HCT116 (cell line): ENCODE results near the gene TCFL5. TPM values are rescaled to one million over a fixed set of nuclear protein-coding genes. Genes with fewer than 3 reads are reported as not detected.

Source experiments
- ATAC-seq: fragments of 200-7000 bp; cut with Tn5 transposase; 2 replicates; pipeline ENCODE4 v1.9.1; 2020; ENCODE audit warnings: mild to moderate bottlenecking, moderate library complexity
- BruUV-seq: library from RNA; stranded (reverse); fragments of 400-500 nt; replicated peaks from 2 replicates; lab custom pipeline; 2021; lab: Mats Ljungman, UMichigan
- CTCF ChIA-PET: fragments of 300-600 bp; sonication (Branson Sonifier 250); formaldehyde crosslinking; loops from one replicate; lab custom pipeline; 2021; ENCODE audit warnings: antibody characterized with exemption; lab: Charles Lee
- POLR2A ChIA-PET: fragments of 300-600, 350-600 bp; sonication (Branson Sonifier 250); formaldehyde crosslinking; loops from one replicate; lab custom pipeline; 2021; ENCODE audit warnings: antibody characterized with exemption; lab: Charles Lee
- RAD21 ChIA-PET, 2 experiments: fragments of 300-600 bp; sonication (Branson Sonifier 250); formaldehyde crosslinking; loops; one replicate each; lab custom pipeline; 2023; ENCODE audit warnings: low total read pairs in 2 of 2; ENCODE audit not compliant: uncharacterized antibody in 2 of 2, unreplicated experiment in 2 of 2, low non-redundant PET in 1 of 2; lab: Charles Lee
- DNase-seq: peaks from one replicate; pipeline ENCODE4 v3.0.0-alpha.2; 2010; ENCODE audit warnings: low read depth, low spot score
- H2AFZ ChIP-seq: fragments of 200-600 bp; shearing (Covaris generic), sonication (generic); 2 replicates; pipeline ENCODE4 v1.6.1; 2017; ENCODE audit warnings: low read depth, mixed run types, mixed read lengths, antibody characterized with exemption, low read length; ENCODE audit not compliant: poor library complexity, severe bottlenecking
- H3K27ac ChIP-seq: 2 replicates; pipeline ENCODE4 v1.5.1; 2012; ENCODE audit warnings: low read depth, low read length
- H3K27me3 ChIP-seq: fragments of 200-600 bp; sonication (generic); 2 replicates; pipeline ENCODE4 v1.6.1; 2016; ENCODE audit warnings: mixed run types, low read length, mixed read lengths; ENCODE audit not compliant: insufficient read depth
- H3K36me3 ChIP-seq, 2 experiments: fragments of 200-500 bp in 1 of 2; fragments of 200-600 bp in 1 of 2; sonication (Bioruptor generic) in 1 of 2; sonication (generic) in 1 of 2; 2 replicates each; pipeline versions ENCODE4 v1.5.1 to v1.6.1; 2014 to 2016; ENCODE audit warnings: low read length in 2 of 2, inconsistent platforms in 1 of 2, mixed read lengths in 1 of 2, mixed run types in 1 of 2; ENCODE audit not compliant: insufficient read depth in 2 of 2, control insufficient read depth in 1 of 2
- H3K4me1 ChIP-seq, 2 experiments: fragments of 200-600 bp in 1 of 2; sonication (generic) in 1 of 2; 2 replicates each; pipeline versions ENCODE4 v1.5.1 to v1.6.1; 2012 to 2017; ENCODE audit warnings: low read length in 2 of 2, inconsistent platforms in 1 of 2, mild to moderate bottlenecking in 1 of 2, mixed read lengths in 1 of 2, mixed run types in 1 of 2, moderate library complexity in 1 of 2; ENCODE audit not compliant: insufficient read depth in 2 of 2, control insufficient read depth in 1 of 2
- H3K4me2 ChIP-seq: fragments of 200-600 bp; sonication (generic); 2 replicates; pipeline ENCODE4 v1.6.1; 2017; ENCODE audit warnings: mixed run types, low read length, mixed read lengths
- H3K4me3 ChIP-seq, 2 experiments: fragments of 200-600 bp in 1 of 2; sonication (generic) in 1 of 2; replicated peaks in 1 of 2; 2 replicates each; pipeline ENCODE4 v1.5.1; 2011 to 2016; ENCODE audit warnings: low read length in 2 of 2, control low read depth in 1 of 2, low read depth in 1 of 2, mild to moderate bottlenecking in 1 of 2, mixed read lengths in 1 of 2, mixed run types in 1 of 2
- H3K79me2 ChIP-seq: fragments of 200-600 bp; sonication (generic); 2 replicates; pipeline ENCODE4 v1.6.1; 2017; ENCODE audit warnings: mild to moderate bottlenecking, mixed run types, low read length, moderate library complexity, mixed read lengths; ENCODE audit not compliant: insufficient read depth
- H3K9ac ChIP-seq: fragments of 200-600 bp; sonication (generic); 2 replicates; pipeline ENCODE4 v1.6.1; 2016; ENCODE audit warnings: low read length, mixed read lengths
- H3K9me2 ChIP-seq: fragments of 200-600 bp; sonication (generic), shearing (Covaris generic); 2 replicates; pipeline ENCODE4 v1.6.1; 2017; ENCODE audit warnings: mixed run types, mild to moderate bottlenecking, moderate library complexity; ENCODE audit not compliant: insufficient read depth
- H3K9me3 ChIP-seq, 2 experiments: fragments of 200-500 bp in 1 of 2; fragments of 200-600 bp in 1 of 2; sonication (Bioruptor generic) in 1 of 2; sonication (generic) in 1 of 2; 2 replicates each; pipeline ENCODE4 v1.6.1; 2014 to 2017; ENCODE audit warnings: low read length in 2 of 2, mixed read lengths in 2 of 2, inconsistent platforms in 1 of 2, low read depth in 1 of 2, mild to moderate bottlenecking in 1 of 2, mixed run types in 1 of 2, moderate library complexity in 1 of 2; ENCODE audit not compliant: control insufficient read depth in 1 of 2, insufficient read depth in 1 of 2
- H4K20me1 ChIP-seq: fragments of 200-600 bp; sonication (generic), shearing (Covaris generic); 2 replicates; pipeline ENCODE4 v1.6.1; 2017; ENCODE audit warnings: mixed run types, mild to moderate bottlenecking, moderate library complexity; ENCODE audit not compliant: insufficient read depth
- EGR1 ChIP-seq: IDR thresholded peaks from 2 replicates; pipeline ENCODE4 v1.6.1; 2012; ENCODE audit warnings: low read depth
- EZH2 ChIP-seq: fragments of 200-600 bp; sonication (generic); IDR thresholded peaks from 2 replicates; pipeline ENCODE4 v1.6.1; 2017; ENCODE audit warnings: antibody characterized with exemption, mixed run types
- RAD21 ChIP-seq: IDR thresholded peaks from 2 replicates; pipeline ENCODE4 v1.6.1; 2012; ENCODE audit warnings: low read depth, mild to moderate bottlenecking
- SIN3A ChIP-seq: IDR thresholded peaks from 2 replicates; pipeline ENCODE4 v1.6.1; 2012; ENCODE audit warnings: low read depth
- intact Hi-C: fragments of 100-400 bp; cut with micrococcal nuclease; formaldehyde crosslinking; loops from 2 replicates; pipeline ENCODE4 v1.10.0; 2022
- total RNA-seq: library from RNA; stranded (reverse); gene quantifications from one replicate; pipeline ENCODE4 v1.2.1, GENCODE V29; 2021; ENCODE audit not compliant: unreplicated experiment
- TF ChIP-seq, protein P1 (sequence below): IDR thresholded peaks from 2 replicates; pipeline ENCODE4 v1.6.1; 2012
- TF ChIP-seq, protein P2 (sequence below): IDR thresholded peaks from 2 replicates; pipeline ENCODE4 v1.6.1; 2012

The TCFL5 gene
- total RNA-seq, 1 experiment from 2014 or later = 20.4 TPM

DNA sequence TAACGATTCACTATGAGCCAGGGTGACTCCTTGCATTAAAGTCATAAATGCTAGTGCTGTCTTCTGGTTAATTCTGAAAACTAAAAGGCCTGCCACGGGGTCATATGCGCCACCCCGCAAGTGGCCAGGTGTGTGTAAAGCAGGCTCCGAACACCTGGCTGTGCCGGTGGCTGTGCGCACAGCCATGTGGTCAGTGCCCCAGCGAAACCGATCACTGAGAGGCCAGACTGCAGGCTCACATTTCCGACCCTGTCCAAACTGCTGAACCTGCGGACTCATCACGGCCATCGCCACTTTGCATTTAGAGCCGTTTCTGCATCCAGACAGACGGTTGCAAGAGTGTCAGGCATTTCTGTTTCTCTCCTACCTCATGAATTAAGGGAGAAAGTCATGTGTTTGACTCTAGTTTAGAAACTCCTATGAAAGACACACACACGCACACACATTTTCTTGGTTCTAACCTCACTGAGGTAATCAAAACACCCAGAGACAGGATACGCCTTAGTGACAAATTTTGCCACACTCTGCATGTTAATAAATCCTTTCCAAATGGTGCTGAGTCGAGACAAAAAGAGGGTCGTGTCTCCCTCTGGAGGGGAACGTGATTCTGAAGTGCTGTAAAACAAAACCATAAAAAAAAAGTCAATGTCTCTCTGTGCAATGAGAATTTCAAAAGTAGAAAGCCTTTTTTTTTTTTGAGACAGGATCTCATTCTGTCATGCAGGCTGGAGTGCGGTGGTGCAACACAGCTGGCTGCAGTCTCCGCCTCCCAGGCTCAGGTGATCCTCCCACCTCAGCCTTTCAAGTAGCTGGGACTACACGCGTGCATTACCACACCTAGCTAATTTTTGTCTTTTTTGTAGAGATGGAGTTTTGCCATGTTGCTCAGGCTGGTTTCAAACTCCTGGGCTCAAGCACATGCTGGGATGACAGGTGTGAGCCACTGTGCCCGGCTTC lies 31.0 kb upstream of the TCFL5 start (continued):
- TF ChIP-seq, protein P1, sequence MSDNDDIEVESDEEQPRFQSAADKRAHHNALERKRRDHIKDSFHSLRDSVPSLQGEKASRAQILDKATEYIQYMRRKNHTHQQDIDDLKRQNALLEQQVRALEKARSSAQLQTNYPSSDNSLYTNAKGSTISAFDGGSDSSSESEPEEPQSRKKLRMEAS = no peak

DNA sequence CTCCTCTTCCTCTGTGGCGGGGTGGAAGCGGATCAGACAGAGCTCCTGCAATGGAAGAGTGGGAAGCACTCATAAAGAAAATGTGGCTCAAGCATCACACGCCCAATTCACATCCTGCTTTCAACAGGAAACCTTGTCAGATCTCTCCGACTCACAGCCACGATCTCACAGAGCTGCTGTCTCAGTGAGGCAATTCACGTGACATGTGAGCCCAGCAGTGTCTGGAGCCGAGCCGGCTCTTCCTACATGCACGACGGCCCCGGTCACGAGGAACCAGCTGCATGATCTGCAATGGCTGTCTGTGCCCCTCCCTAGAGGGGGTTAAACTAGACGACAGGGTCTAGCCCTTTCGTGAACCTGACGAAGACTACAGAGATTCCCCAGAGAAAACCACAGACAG lies 29.5 kb upstream of the TCFL5 start:
- DNase-seq (no peak), ATAC-seq (no peak)
- Histone ChIP-seq H3K9ac (no peak overlapping the region), H3K4me2 (no peak overlapping the region), H2AFZ (no peak overlapping the region), H3K79me2 (no peaks in the 10 kb centered on the region), H3K27ac (no peak overlapping the region), H4K20me1 (no peaks in the 10 kb centered on the region), H3K4me1 (no peaks in the 10 kb centered on the region), H3K27me3 (no peaks in the 10 kb centered on the region), H3K9me3 (no peaks in the 10 kb centered on the region), H3K4me3 (no peak overlapping the region), H3K9me2 (no peaks in the 10 kb centered on the region), H3K36me3 (peaks cover 53 to 59% of the 10 kb centered on the region in 2 experiments)
- TF ChIP-seq, protein P2, sequence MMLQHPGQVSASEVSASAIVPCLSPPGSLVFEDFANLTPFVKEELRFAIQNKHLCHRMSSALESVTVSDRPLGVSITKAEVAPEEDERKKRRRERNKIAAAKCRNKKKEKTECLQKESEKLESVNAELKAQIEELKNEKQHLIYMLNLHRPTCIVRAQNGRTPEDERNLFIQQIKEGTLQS = no peak
- no peak for TF ChIP-seq SIN3A
- CTCF ChIA-PET = no interaction called here
- RAD21 ChIA-PET = no interaction called here
- POLR2A ChIA-PET = no interaction called here
- intact Hi-C loops = no loop called here
- BruUV-seq = no TSS peak

DNA sequence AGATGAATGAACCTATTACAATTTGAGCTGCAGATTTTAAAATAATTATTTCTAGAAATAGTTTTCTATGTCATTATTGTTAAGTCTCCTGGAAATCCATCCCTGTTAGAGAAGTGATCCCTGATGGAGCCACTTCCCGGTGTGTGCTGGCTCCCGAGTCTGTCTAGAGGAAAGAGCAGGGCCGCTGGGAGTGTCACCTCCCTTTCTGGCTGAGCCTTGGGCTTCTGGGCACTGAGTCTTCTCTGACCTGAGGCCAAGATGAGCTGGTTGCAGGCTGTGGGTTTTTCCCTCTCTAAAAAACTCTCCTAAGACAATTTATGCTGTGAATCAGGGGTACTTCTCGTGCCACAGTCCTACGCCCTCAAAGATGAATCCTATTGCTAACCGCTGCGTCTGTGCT lies 28.8 kb upstream of the TCFL5 start:
- CTCF ChIA-PET = interaction anchor here (1.2 to 1.6 kb wide), 2 partner anchors 68 to 119 kb away, joined by 3 read pairs; no protein-coding TSS in a partner anchor
- H3K27me3 ChIP-seq = no peaks in the 10 kb centered on the region
- no peaks in the 10 kb centered on the region for H3K9me2 ChIP-seq
- no peak overlapping the region for H3K4me2 ChIP-seq
- BruUV-seq = no TSS peak
- intact Hi-C loops = no loop called here
- TF ChIP-seq SIN3A (no peak), EGR1 (no peak), RAD21 (no peak), EZH2 (no peak)
- TF ChIP-seq, protein P1 = no peak
- H3K9me3 ChIP-seq = no peaks in the 10 kb centered on the region
- DNase-seq = no peak
- H3K27ac ChIP-seq = no peak overlapping the region
- no peak for ATAC-seq
- H3K9ac ChIP-seq = no peak overlapping the region
- no peak overlapping the region for H3K4me3 ChIP-seq
- POLR2A ChIA-PET = no interaction called here
- no peak overlapping the region for H2AFZ ChIP-seq
- RAD21 ChIA-PET = no interaction called here
- peaks cover 47 to 59% of the 10 kb centered on the region in 2 experiments for H3K36me3 ChIP-seq
- no peaks in the 10 kb centered on the region for H4K20me1 ChIP-seq
- H3K4me1 ChIP-seq = no peaks in the 10 kb centered on the region
- no peaks in the 10 kb centered on the region for H3K79me2 ChIP-seq
